KG1 (cell line): Measurements from ENCODE around the gene KCTD18.
A peak's percentile ranks its signal among the peaks of the same experiment; 100 is the strongest.

Experiments
- DNase-seq: peaks from one replicate; lab custom pipeline; 2025; lab: John Stamatoyannopoulos, UW

The KCTD18 gene

GRCh38 chr2:200509612-200510433 lies at the start of gene KCTD18:
TSS of gene KCTD18 (minus strand) at chr2:200510068. CDS start at chr2:200507016, 3,052 bp downstream.
- peak; percentile 64 for DNase-seq

- no peak for DNase-seq
These were observed 30.9 kb upstream of the KCTD18 start for GRCh38 chr2:200540793-200541192.

- no peak for DNase-seq
These were observed 28.3 kb upstream of the KCTD18 start for GRCh38 chr2:200538139-200538538.

- DNase-seq = no peak
These were observed 24.7 kb upstream of the KCTD18 start for GRCh38 chr2:200534572-200534971.

- no peak for DNase-seq
These were observed 23.9 kb upstream of the KCTD18 start for GRCh38 chr2:200533754-200534153.

GRCh38 chr2:200528228-200528627 lies 18.4 kb upstream of the KCTD18 start:
- DNase-seq = no peak

GRCh38 chr2:200525882-200526651 lies 16.2 kb upstream of the KCTD18 start, which contains the start of gene SGO2:
TSS of gene SGO2 (plus strand) at chr2:200526207. CDS start at chr2:200532976, 6,769 bp downstream.
- DNase-seq = peak; percentile 91

GRCh38 chr2:200525551-200525881 lies 15.6 kb upstream of the KCTD18 start:
- DNase-seq = no peak

- no peak for DNase-seq
These were observed 15.2 kb upstream of the KCTD18 start for GRCh38 chr2:200525066-200525465.

GRCh38 chr2:200523604-200524003 lies 13.7 kb upstream of the KCTD18 start:
- DNase-seq = no peak

GRCh38 chr2:200523158-200523557 lies 13.3 kb upstream of the KCTD18 start:
- no peak for DNase-seq

GRCh38 chr2:200515155-200515554 lies 5.3 kb upstream of the KCTD18 start:
- no peak for DNase-seq

- no peak for DNase-seq
These were observed 645 bp downstream of the KCTD18 start for GRCh38 chr2:200509235-200509611.

GRCh38 chr2:200507179-200507578 lies 2.7 kb downstream of the KCTD18 start:
- no peak for DNase-seq

- no peak for DNase-seq
These were observed 3.2 kb downstream of the KCTD18 start for GRCh38 chr2:200506679-200507078.

- DNase-seq = no peak
These were observed 7.7 kb downstream of the KCTD18 start for GRCh38 chr2:200502196-200502595.

GRCh38 chr2:200498402-200499162 lies 11.3 kb downstream of the KCTD18 start:
- no peak for DNase-seq

- no peak for DNase-seq
These were observed 13.2 kb downstream of the KCTD18 start for GRCh38 chr2:200496696-200497095.

- no peak for DNase-seq
These were observed 15.8 kb downstream of the KCTD18 start for GRCh38 chr2:200494048-200494447.

GRCh38 chr2:200492656-200493055 lies 17.2 kb downstream of the KCTD18 start:
- no peak for DNase-seq

- no peak for DNase-seq
These were observed 19.9 kb downstream of the KCTD18 start for GRCh38 chr2:200490001-200490400.

- DNase-seq = no peak
These were observed 21.7 kb downstream of the KCTD18 start for GRCh38 chr2:200488169-200488568.

- DNase-seq = no peak
These were observed 23.3 kb downstream of the KCTD18 start for GRCh38 chr2:200486529-200486928.
